ENCODE data around the gene VWA3A.

- TF ChIP-seq CTCF (IDR thresholded peaks at IDR 0.05; ENCODE audit: control extremely low read depth in 1 of 3, insufficient read depth in 1 of 3, low read depth in 1 of 3, low read length in 3 of 3) (peak in 2 of 3 experiments; percentile 81 to 82; a peak in 3 of 4 replicates), SAP30 (IDR thresholded peaks at IDR 0.05; ENCODE audit: insufficient read depth, insufficient replicate concordance, low read length) (no peak), POLR2A (IDR thresholded peaks at IDR 0.05; ENCODE audit: control extremely low read depth in 1 of 2, low read depth in 2 of 2, low read length in 2 of 2) (no peak), EP300 (IDR thresholded peaks at IDR 0.05; ENCODE audit: borderline replicate concordance in 1 of 2, low read depth in 2 of 2, low read length in 2 of 2) (no peak), GABPA (IDR thresholded peaks at IDR 0.05; ENCODE audit: borderline replicate concordance, insufficient read depth, low read length) (no peak), POLR2AphosphoS5 (IDR thresholded peaks at IDR 0.05; ENCODE audit: low read depth, low read length) (no peak), BACH1 (IDR thresholded peaks at IDR 0.05; ENCODE audit: low read length) (no peak)
Measured at GRCh38 chr16:22098405-22099255, 6.3 kb downstream of the VWA3A start.

Data from H1 (cell line).